GM12878 (cell line): Measurements from ENCODE around the gene DNMT3A. TPM values are rescaled to one million over a fixed set of nuclear protein-coding genes. Genes with fewer than 3 reads are reported as not detected.

Experiments
- ATAC-seq: fragments of 200-7000 bp; cut with Tn5 transposase; 3 replicates; pipeline ENCODE4 v1.9.1; 2020; ENCODE audit warnings: mild to moderate bottlenecking, moderate library complexity
- BruUV-seq: library from RNA; stranded (reverse); fragments of 400-500 nt; replicated peaks from 2 replicates; lab custom pipeline; 2021; lab: Mats Ljungman, UMichigan
- CTCF ChIA-PET: fragments of 300-600 bp; sonication (Branson Sonifier 250); formaldehyde crosslinking; extraction: SDS; loops from one replicate; lab custom pipeline; 2021; ENCODE audit warnings: inconsistent platforms; lab: Yijun Ruan, JAX
- POLR2A ChIA-PET: fragments of 350-600 bp; formaldehyde crosslinking; extraction: SDS; loops from one replicate; lab custom pipeline; 2021; ENCODE audit warnings: inconsistent platforms; lab: Charles Lee
- RAD21 ChIA-PET: fragments of 300-600 bp; sonication (Branson Sonifier 250); formaldehyde crosslinking; loops from one replicate; lab custom pipeline; 2023; ENCODE audit warnings: antibody characterized with exemption; ENCODE audit not compliant: unreplicated experiment; lab: Charles Lee
- SMC1A ChIA-PET: fragments of 300-600 bp; sonication (Branson Sonifier 250); formaldehyde crosslinking; loops from one replicate; lab custom pipeline; 2023; ENCODE audit not compliant: unreplicated experiment, uncharacterized antibody; lab: Charles Lee
- DNase-seq: peaks from one replicate; pipeline ENCODE4 v3.0.0-alpha.2; 2011; ENCODE audit warnings: low read depth, low spot score
- FAIRE-seq: peaks from 3 replicates; lab custom pipeline; 2011; peaks lifted over from hg19 to GRCh38; lab: Jason Lieb, UNC
- H2AFZ ChIP-seq: 2 replicates; pipeline ENCODE4 v1.6.0; 2011; ENCODE audit warnings: low read depth, low read length, control low read depth; ENCODE audit not compliant: control insufficient read depth
- H3K27ac ChIP-seq: 2 replicates; pipeline ENCODE4 v1.5.1; 2011; ENCODE audit warnings: control low read depth; ENCODE audit not compliant: control insufficient read depth, insufficient read depth
- H3K27me3 ChIP-seq, 2 experiments: replicated peaks in 1 of 2; 2 replicates each; pipeline versions ENCODE4 v1.6.0 to v1.6.1; 2011; ENCODE audit warnings: low read length in 1 of 2; ENCODE audit not compliant: control insufficient read depth in 2 of 2, insufficient read depth in 2 of 2
- H3K36me3 ChIP-seq, 2 experiments: 2 replicates each; pipeline ENCODE4 v1.5.1; 2011; ENCODE audit warnings: low read length in 1 of 2; ENCODE audit not compliant: control insufficient read depth in 2 of 2, insufficient read depth in 2 of 2
- H3K4me1 ChIP-seq: 2 replicates; pipeline ENCODE4 v1.6.1; 2011; ENCODE audit warnings: mild to moderate bottlenecking, low read length, moderate library complexity, mixed read lengths; ENCODE audit not compliant: control insufficient read depth, insufficient read depth
- H3K4me2 ChIP-seq: 2 replicates; pipeline ENCODE4 v1.6.0; 2011; ENCODE audit warnings: control low read depth; ENCODE audit not compliant: control insufficient read depth, insufficient read depth
- H3K4me3 ChIP-seq: fragments of 200-600 bp; sonication (generic); 2 replicates; pipeline ENCODE4 v1.5.1; 2016
- H3K79me2 ChIP-seq: 2 replicates; pipeline ENCODE4 v1.6.0; 2011; ENCODE audit warnings: low read length; ENCODE audit not compliant: control insufficient read depth, insufficient read depth
- H3K9ac ChIP-seq: 2 replicates; pipeline ENCODE4 v1.8.0; 2011; ENCODE audit warnings: low read length, control low read depth, mixed read lengths; ENCODE audit not compliant: control insufficient read depth, insufficient read depth
- H3K9me3 ChIP-seq: replicated peaks from 3 replicates; pipeline ENCODE4 v1.5.1; 2011; ENCODE audit warnings: mild to moderate bottlenecking, low read length; ENCODE audit not compliant: control insufficient read depth, insufficient read depth
- H4K20me1 ChIP-seq: 2 replicates; pipeline ENCODE4 v1.6.0; 2011; ENCODE audit not compliant: control insufficient read depth, insufficient read depth
- PAX8 ChIP-seq: fragments of 450-650 bp; IDR thresholded peaks from 2 replicates; pipeline ENCODE4 v1.6.1; 2017; ENCODE audit warnings: mild to moderate bottlenecking, moderate library complexity
- SMARCA5 ChIP-seq: fragments of 450-650 bp; IDR thresholded peaks from 2 replicates; pipeline ENCODE4 v1.6.1; 2017; ENCODE audit warnings: mild to moderate bottlenecking
- STAT1 ChIP-seq: fragments of 450-650 bp; conservative IDR thresholded peaks from 2 replicates; pipeline ENCODE4 v1.6.1; 2014; ENCODE audit warnings: antibody characterized with exemption, mild to moderate bottlenecking
- WGBS: methylation state at CpG from one replicate; pipeline ENCODE4 v1.1.6; 2016; ENCODE audit warnings: low lambda C conversion rate; ENCODE audit not compliant: insufficient replicate concordance, insufficient coverage; ENCODE audit errors: missing lambda C conversion rate; 5-methylcytosine and 5-hydroxymethylcytosine counted together
- in situ Hi-C: fragments of 300-500 bp; cut with MboI; formaldehyde crosslinking; loops from 9 replicates; pipeline ENCODE4 v1.14.3; 2018; ENCODE audit warnings: mixed read lengths
- intact Hi-C: fragments of 100-400 bp; cut with micrococcal nuclease; formaldehyde crosslinking; loops from one replicate; pipeline ENCODE4 v1.14.2; 2022; ENCODE audit not compliant: unreplicated experiment
- polyA plus RNA-seq, 11 experiments: library from polyadenylated mRNA; depleted of rRNA in 4 of 11; unstranded in 6 of 11; stranded (reverse) in 5 of 11; fragments of >200 nt; fragmentation: Nextera tagmentation in 4 of 11; fragmentation: Illumina TruSeq in 1 of 11; extraction: Ambion mirVana in 4 of 11; extraction: Trizol in 1 of 11; gene quantifications; 1 replicate in 1 of 11; 2 replicates in 10 of 11; pipeline versions ENCODE4 v1.2.1 to v1.2.3, GENCODE V29; 2011 to 2016; ENCODE audit warnings: inconsistent platforms in 2 of 11, missing spikeins in 2 of 11, low read depth in 1 of 11
- total RNA-seq, 4 experiments: library from RNA; depleted of rRNA in 3 of 4; stranded (reverse); fragments of >200 nt in 3 of 4; fragmentation: Illumina TruSeq in 1 of 4; extraction: Trizol in 1 of 4; gene quantifications; 2 replicates each; pipeline versions ENCODE4 v1.2.1 to v1.2.3, GENCODE V29; 2013 to 2021
- TF ChIP-seq, protein P1 (sequence below): fragments of 450-650 bp; IDR thresholded peaks from 2 replicates; pipeline ENCODE4 v1.6.1; 2016; ENCODE audit warnings: mild to moderate bottlenecking
- TF ChIP-seq, protein P2 (sequence below): IDR thresholded peaks from 2 replicates; pipeline ENCODE4 v1.6.1; 2011; ENCODE audit warnings: borderline replicate concordance, low read depth, mild to moderate bottlenecking, moderate library complexity, low read length; ENCODE audit not compliant: insufficient read depth, poor library complexity, severe bottlenecking

Gene DNMT3A
- total and polyA plus RNA-seq, 10 of the 15 experiments (the other 5 are each of a cell fraction or from before 2014, with no cell fraction given), result 7.4 to 51.6 (median 17.4) TPM

DNA sequence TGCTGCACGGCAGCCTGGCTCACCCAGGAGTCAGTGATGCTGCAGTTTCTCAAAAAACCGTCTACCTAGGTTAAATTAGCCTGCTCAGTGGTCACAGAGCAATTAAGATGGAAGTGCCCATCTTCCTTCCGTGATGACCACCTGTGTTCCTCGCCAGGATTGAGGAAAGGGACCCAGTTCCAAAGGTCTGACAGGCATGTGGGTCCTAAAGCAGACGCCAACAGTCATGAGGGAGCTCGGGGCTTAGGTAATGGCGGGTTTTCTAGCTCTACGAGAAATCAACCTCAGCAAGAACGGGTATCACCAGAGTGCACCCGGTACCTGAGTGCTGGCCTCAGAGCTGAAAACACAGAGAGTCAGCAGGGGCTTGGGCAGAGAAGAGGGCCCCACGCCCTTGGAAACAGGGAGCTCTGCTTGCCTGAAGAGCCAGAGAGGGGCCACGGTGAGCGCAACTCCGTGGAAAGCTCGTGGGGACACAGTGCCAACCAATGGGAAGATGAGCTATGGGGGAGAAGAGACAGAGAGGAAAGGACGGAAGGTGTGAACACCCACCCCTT, 34.3 kb upstream of the DNMT3A start:
- 85% methylated on average over 14 of the region's 16 CpGs for WGBS
- Histone ChIP-seq H3K27ac (peak overlapping the region; percentile 80; the same call in 1 of the 2 replicates), H3K4me3 (no peak overlapping the region), H3K36me3 (no peaks in the 10 kb centered on the region), H3K79me2 (no peaks in the 10 kb centered on the region), H3K27me3 (no peaks in the 10 kb centered on the region), H3K9ac (peak overlapping the region; percentile 50), H3K4me1 (peaks cover 39% of the 10 kb centered on the region), H3K4me2 (peak overlapping the region; percentile 74), H2AFZ (peak overlapping the region; percentile 81), H3K9me3 (no peaks in the 10 kb centered on the region; the same call in 2 of the 3 replicates), H4K20me1 (no peaks in the 10 kb centered on the region)
- TF ChIP-seq PAX8, result no peak
- TF ChIP-seq, protein P1, sequence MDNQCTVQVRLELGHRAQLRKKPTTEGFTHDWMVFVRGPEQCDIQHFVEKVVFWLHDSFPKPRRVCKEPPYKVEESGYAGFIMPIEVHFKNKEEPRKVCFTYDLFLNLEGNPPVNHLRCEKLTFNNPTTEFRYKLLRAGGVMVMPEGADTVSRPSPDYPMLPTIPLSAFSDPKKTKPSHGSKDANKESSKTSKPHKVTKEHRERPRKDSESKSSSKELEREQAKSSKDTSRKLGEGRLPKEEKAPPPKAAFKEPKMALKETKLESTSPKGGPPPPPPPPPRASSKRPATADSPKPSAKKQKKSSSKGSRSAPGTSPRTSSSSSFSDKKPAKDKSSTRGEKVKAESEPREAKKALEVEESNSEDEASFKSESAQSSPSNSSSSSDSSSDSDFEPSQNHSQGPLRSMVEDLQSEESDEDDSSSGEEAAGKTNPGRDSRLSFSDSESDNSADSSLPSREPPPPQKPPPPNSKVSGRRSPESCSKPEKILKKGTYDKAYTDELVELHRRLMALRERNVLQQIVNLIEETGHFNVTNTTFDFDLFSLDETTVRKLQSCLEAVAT, result no peak
- TF ChIP-seq, protein P2, sequence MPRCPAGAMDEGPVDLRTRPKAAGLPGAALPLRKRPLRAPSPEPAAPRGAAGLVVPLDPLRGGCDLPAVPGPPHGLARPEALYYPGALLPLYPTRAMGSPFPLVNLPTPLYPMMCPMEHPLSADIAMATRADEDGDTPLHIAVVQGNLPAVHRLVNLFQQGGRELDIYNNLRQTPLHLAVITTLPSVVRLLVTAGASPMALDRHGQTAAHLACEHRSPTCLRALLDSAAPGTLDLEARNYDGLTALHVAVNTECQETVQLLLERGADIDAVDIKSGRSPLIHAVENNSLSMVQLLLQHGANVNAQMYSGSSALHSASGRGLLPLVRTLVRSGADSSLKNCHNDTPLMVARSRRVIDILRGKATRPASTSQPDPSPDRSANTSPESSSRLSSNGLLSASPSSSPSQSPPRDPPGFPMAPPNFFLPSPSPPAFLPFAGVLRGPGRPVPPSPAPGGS, result no peak
- no peak for TF ChIP-seq STAT1
- no peak for TF ChIP-seq SMARCA5
- FAIRE-seq (peak; percentile 23), ATAC-seq (no peak), DNase-seq (no peak)
- CTCF ChIA-PET, result interaction anchor here (0.6 to 8.5 kb wide), 31 partner anchors 9 to 288 kb away, joined by 3 to 126 read pairs (median 4); partner anchors contain the start of gene DNMT3A
- BruUV-seq, result no TSS peak
- POLR2A ChIA-PET, result interaction anchor here (0.7 to 8.6 kb wide), 11 partner anchors 9 to 142 kb away, joined by 3 to 73 read pairs (median 5); no protein-coding TSS in a partner anchor
- SMC1A ChIA-PET, result interaction anchor here (0.7 to 13.4 kb wide), 21 partner anchors 11 to 210 kb away, joined by 3 to 92 read pairs (median 5); no protein-coding TSS in a partner anchor
- in situ Hi-C loops (no loop called here), intact Hi-C loops (loop anchor here (2.0 kb wide), 3 partner anchors 13 to 33 kb away; no protein-coding TSS in a partner anchor)
- RAD21 ChIA-PET, result interaction anchor here (0.9 to 6.8 kb wide), 16 partner anchors 10 to 210 kb away, joined by 3 to 78 read pairs (median 6); no protein-coding TSS in a partner anchor
